Kidney epithelial cell (primary cell): ENCODE data around the gene MAML2. TPM values are rescaled to one million over a fixed set of nuclear protein-coding genes. Genes with fewer than 3 reads are reported as not detected.

Experiments
- DNase-seq: peaks from one replicate; pipeline ENCODE4 v3.0.0-alpha.2; 2010; ENCODE audit warnings: low read depth
- H3K27me3 ChIP-seq: 2 replicates; pipeline ENCODE4 v1.6.0; 2011; ENCODE audit warnings: low read length; ENCODE audit not compliant: control insufficient read depth, insufficient read depth
- H3K36me3 ChIP-seq: 2 replicates; pipeline ENCODE4 v1.5.1; 2011; ENCODE audit warnings: low read length; ENCODE audit not compliant: control insufficient read depth, insufficient read depth
- H3K4me3 ChIP-seq: 2 replicates; pipeline ENCODE4 v1.5.1; 2011; ENCODE audit warnings: low read depth, mild to moderate bottlenecking, control low read depth, low read length
- CTCF ChIP-seq: IDR thresholded peaks from 2 replicates; pipeline ENCODE4 v1.5.1; 2011; ENCODE audit warnings: mild to moderate bottlenecking, moderate library complexity, low read length, control low read depth, inconsistent platforms; ENCODE audit not compliant: insufficient read depth, poor library complexity, severe bottlenecking
- total RNA-seq: library from RNA; depleted of rRNA; stranded (reverse); fragments of >200 nt; gene quantifications from 2 replicates; pipeline ENCODE4 v1.2.3, GENCODE V29; 2015

The MAML2 gene
- total RNA-seq, 1 donor from 2014 or later = 12.3 TPM

DNA sequence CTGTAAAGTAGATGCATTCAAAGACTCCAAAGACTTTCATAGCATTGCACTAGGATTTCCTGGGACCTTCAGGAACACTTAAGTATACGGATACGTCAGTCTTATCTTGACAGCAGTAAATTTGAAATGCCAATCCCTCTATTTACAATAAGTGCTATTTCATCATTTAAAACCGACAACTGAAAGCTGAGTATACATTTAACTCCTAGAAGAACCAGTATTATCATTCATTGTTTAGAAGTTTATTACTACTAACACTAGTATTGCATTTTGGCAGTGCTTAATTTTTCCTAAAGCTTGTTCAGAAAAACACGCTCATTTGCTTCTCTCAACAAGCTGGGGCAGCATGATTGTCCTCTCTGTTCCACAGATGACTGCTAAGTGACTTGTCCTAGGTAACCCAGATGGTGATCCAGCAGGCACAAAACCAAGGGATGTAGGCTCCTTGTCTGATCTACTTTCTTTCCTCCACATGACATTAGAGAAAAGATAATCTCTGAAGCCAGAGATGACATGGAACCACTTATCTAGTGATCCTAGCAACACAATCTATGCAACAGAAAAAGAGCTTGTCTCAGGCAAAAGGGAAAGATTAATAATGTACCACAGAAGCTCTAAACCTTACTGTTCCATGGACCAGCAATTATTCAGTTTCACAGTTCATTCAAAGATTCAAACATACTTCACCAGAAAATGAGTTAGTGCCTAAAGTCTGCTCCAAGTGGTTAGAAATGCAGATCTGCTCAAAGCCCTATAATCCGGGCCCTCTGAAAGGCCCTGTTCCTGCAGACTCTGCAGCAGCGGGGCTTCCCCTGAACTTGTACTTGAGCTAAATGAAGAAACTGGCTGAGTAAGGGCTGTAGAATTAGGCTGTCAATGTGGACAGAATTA, 5.2 kb downstream of the MAML2 start:
- Histone ChIP-seq H3K27me3 (no peaks in the 10 kb centered on the region), H3K4me3 (no peak overlapping the region), H3K36me3 (no peaks in the 10 kb centered on the region)
- DNase-seq = no peak
- no peak for TF ChIP-seq CTCF

- TF ChIP-seq CTCF = no peak
- no peaks in the 10 kb centered on the region for H3K36me3 ChIP-seq
- no peak for DNase-seq
- H3K27me3 ChIP-seq = no peaks in the 10 kb centered on the region
- no peak overlapping the region for H3K4me3 ChIP-seq
These were observed 7.6 kb downstream of the MAML2 start for GRCh38 chr11:96335388-96335787.

DNA sequence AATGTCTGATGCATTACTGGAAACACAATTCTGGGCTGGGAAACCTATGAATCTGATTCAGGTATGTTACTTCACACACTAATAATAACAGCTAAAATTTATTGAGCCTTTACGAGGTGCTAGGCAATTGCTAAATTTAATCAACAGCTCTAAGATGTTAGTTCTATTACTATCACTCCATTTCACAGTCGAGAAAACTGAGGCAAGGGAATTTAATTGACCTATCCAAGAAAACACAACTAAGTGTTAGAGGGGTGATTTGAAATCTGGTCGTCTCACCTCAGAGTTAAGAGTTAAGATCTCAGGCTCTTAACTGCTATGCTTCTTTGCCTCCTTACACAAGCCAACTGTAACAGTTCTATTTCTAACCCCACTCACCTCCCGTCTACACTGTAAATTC, 8.8 kb downstream of the MAML2 start:
- Histone ChIP-seq H3K27me3 (no peaks in the 10 kb centered on the region), H3K4me3 (no peak overlapping the region), H3K36me3 (no peaks in the 10 kb centered on the region)
- no peak for DNase-seq
- TF ChIP-seq CTCF = no peak

- DNase-seq = no peak
- Histone ChIP-seq H3K27me3 (no peaks in the 10 kb centered on the region), H3K36me3 (no peaks in the 10 kb centered on the region), H3K4me3 (no peak overlapping the region)
- TF ChIP-seq CTCF = no peak
These were observed 9.7 kb downstream of the MAML2 start for GRCh38 chr11:96333191-96333719.

- no peaks in the 10 kb centered on the region for H3K27me3 ChIP-seq
- no peak for TF ChIP-seq CTCF
These were observed 10.7 kb downstream of the MAML2 start for GRCh38 chr11:96332126-96332771.

More at GRCh38 chr11:96332126-96332771, 10.7 kb downstream of the MAML2 start:
- DNase-seq = no peak
- Histone ChIP-seq H3K4me3 (no peak overlapping the region), H3K36me3 (no peaks in the 10 kb centered on the region)
